Stimulated activated CD4-positive, alpha-beta T cell treated with anti-CD3 and anti-CD28 coated beads, Interleukin-2, amount 100 ng/mL, for 24 hours (primary cell): ENCODE results near the gene PRKCD.

Source experiments
- DNase-seq, 2 donors: peaks; one replicate each; pipeline ENCODE4 v3.0.0-alpha.2; 2020

Gene PRKCD

DNA sequence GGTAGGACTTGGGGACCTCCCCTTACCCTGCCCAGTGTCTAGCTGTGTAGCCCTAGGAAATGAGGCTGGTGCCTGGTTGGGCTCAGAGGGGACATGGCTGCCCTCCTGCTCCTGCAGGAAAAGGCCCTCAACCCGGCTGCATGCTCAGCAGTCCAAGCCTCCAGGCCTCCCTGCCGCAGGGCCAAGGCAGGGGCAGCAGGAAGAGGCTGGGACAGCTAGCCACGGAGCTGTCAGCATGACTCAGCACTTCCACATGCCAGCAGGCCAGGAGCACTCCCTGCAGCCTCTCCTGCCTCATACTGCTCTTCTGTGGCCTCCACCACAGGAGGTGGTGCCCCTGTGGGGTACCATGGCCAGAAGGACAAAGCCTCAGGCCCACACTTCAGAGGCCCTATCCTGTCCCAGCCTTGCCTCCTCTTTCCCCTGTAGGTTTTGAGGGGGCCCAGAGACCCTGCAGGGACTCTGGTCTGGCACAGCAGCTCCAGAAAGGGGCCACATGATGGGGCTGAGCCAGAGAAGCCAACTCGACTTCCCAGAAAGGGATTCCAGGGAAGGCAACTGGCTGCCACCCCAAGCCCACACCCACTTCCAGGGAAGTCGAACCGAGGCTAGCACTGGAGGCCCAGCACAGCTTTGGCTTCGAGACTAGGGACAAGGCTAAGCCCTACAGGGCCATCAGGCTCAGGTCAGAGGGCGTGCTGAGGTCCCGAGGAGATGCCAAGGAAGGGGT lies 75.3 kb downstream of the PRKCD start:
- DNase-seq, result no peak

- DNase-seq, result no peak
Measured at GRCh38 chr3:53238051-53238850, 77.2 kb downstream of the PRKCD start.

DNA sequence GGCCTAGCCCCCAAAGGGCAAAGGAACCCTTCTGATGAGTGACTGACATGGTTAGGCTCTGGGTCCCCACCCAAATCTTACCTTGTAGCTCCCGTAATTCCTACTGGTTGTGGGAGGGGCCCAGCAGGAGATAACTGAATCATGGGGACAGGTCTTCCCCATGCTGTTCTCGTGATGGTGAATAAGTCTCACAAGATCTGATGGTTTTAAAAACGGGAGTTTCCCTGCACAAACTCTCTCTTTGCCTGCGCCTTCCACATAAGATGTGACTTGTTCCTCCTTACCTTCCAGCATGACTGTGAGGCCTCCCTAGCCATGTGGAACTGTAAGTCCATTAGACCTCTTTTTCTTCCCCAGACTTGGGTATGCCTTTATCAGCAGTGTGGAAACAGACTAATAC lies 77.9 kb downstream of the PRKCD start:
- DNase-seq, result no peak

DNA sequence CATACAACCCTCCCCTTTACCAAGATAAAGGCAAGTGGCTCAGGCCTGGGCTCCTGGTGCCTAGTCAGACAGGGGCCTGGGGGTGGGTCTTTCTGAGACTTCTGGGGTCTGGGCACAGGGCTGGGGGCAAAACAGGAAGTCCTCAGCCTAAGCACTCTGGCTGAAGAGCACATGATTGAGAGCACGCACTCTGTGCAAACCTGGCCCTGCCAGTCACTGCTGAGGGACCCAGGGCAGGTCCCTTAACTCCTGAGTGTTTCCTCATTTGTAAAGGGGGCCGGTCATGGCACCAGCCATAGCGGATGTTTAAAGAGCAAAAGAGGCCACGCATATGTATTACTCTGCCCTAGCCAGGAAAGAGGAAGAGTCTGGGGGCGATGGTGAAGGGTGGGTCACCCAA lies 78.8 kb downstream of the PRKCD start:
- DNase-seq, result no peak

GRCh38 chr3:53240989-53241972 lies 80.3 kb downstream of the PRKCD start:
- DNase-seq, result no peak

DNA sequence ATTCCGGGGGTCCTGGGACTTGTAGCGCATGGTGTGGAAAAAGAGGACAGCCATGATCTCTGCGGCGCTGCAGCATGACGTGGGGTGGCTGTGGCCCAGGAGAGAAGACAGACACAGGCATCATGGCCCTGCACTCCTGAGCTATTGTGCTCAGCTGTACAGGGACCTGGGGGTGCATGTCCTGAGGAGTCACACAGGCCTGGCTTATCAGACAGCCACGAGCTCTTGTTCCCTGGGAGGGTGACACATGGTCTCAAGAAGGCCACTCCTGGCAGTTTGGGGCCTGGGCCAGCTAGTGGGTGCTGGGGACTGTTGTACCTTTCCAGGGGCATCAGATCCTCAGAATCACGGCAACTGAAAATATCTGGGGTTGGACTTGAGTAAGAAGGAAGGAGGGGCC lies 81.1 kb downstream of the PRKCD start:
- no peak for DNase-seq
